Hypothalamus (tissue), 51 donors: ENCODE measurements around the gene RHOU.

Experiments used
- DNase-seq, 51 donors: peaks; one replicate each; lab custom pipeline; 2025; lab: John Stamatoyannopoulos, UW

Gene RHOU

DNA sequence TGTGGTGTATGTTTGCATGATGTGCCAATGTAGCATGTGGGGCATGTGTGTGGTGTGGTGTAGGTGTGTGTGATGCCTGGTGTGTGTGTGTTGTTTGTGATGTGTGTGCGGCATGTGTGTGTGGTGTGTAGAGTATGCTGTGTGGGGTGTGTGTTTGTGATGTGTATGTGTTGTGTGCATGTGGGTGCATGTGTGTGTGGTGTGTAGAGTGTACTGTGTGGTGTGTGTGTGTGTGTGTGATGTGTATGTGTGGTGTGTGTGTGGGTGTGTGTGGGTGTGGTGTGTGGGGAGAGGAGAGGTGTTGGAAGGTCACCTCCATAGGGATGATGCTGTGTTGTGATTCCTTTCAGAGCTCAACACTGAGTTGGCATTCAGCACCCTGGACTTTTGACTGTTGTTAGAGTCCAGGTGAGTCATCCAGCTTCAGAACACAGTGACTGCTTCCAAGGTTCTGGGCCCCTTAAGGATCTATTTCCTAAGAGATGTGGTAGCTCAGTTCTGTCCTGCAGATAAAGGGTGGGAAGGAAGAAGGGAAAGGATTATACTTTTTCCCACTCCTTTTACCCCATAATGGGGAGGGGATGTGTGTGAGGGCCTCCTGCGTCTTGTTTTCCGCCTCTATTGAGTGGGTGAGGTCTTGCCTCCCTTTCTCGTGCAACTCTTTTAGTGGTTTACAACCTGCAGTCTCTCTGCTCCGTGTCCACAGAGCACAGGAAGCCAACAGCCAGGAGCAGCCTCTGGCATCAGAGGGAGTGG is 47.6 kb downstream of the RHOU start:
- DNase-seq, result no peak

DNA sequence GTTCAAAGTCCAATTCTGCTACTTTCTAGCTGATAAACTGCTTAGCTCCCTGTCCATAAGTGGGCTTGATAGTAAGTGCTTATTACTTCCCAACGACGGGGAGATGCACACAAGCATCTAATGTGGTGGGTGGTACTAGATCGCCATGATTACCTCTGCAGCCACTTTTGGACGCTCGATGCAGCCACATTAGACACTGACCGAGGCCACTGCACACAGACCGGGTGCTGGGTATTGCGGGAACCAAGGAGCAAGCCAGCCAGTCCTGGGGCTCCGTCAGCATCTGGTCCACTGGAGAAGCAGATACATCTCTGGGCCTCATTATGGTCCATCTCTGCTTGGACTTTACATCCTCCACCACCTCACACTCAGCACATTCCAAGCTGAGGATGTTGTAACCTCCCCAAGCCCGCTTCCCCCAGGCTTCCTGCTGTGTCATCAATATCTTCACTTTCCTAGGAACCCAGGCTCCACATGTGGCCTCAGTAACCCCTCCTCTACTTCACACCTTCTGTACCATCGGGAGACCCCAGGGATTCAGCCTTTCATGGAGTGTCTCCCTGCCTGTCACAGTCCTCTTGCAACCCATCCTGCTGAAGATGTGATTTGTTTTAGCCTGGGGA is 48.2 kb downstream of the RHOU start:
- DNase-seq, result no peak

DNA sequence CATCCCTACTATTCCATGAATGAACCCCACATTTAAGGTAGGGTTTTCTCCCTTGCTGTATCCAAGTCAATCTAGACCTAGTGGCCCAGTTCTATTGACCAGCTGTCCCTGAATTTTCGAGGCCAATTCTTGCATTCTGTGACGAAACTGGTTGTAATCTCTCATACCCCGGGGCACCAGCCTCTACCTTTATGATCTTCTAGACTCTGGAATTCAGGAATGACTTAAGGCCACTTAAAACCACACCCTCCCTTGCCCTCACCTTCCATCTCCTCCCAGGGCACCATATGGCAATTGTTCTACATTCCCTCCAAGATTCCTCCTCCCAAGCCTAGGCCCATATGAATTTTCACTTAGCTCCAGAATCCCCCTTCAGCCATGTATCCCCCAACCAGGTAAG is 48.9 kb downstream of the RHOU start:
- no peak for DNase-seq

DNA sequence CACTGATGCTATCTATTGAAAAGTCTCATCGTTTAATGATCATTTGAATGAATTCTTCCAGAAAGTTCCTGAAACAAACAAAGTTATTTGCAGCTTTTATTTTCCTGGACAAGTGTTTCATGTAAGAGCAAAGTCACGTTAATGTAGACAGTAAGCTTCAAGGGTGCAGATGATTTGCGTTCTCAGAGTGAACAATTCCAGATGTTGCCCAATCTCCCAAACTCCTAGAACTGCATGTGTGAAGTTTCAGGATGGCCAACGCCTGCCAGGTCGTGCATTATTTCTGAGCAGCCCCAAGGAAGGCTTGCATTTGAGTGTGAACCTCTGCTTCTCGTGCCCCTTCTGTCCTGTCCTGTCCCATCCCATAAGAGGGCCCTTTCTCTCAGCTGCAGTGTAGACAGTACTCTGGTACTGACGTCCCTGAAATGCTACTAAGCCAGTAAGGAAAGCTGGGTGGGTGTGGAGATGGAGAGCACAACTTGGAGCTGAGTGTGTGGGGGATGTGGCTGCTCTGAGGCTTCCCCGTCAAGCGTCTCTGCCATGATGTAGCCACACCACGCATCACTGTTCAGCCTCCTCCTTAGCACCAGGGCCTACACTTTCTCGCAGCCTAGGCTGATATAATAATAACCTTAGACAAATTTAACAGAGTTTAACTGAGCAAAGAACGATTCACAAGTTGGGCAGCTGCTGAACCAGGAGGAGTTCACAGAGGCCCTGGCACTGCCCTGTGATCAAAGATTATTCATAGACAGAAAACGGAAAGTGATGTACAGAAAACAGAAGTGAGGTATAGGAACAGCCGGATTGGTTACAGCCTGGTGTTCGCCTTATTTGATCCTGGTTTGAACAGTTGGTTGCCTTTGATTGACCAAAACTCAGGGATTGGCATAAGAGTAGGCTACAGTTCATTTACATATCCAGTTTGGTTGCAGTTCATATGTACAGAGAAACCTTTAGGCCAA is 50.4 kb downstream of the RHOU start:
- DNase-seq, result peak in 1 of 51 donors; percentile 19

DNA sequence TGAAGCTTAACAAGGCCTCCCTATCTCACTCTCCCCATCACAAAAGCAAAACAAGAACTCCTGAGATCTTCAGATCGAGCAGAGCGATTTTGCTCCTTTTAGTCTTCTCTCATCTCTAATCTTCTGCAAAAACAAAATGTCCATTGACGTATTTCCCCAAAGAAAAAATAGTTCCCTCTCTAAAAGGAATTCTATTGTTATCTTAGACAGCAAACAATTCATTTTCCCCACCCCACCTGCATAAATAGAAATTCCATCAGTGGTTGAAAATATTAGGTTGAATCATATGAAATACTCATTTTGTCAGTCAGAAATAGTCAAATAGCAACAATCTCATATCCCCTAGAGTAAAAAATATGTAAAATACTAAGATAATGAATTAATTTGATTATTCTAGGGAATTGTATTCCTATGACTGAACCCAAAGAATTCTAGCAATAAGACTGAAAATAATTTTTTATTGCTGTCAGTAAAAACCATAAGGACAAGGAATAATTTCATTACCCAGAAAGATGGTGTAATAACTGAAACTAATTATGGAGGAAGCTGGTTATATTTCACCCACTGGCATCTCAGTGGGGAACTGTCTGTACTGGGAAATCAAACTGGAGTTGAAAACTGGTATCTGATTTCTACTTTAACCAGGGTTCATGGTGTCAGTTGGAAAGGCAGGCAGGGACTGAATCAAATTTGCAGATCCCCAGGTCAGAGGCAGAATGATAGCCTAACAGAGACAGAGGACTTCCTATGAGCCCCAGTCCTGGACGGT is 51.3 kb downstream of the RHOU start:
- DNase-seq, result peak in 1 of 51 donors; percentile 7

DNA sequence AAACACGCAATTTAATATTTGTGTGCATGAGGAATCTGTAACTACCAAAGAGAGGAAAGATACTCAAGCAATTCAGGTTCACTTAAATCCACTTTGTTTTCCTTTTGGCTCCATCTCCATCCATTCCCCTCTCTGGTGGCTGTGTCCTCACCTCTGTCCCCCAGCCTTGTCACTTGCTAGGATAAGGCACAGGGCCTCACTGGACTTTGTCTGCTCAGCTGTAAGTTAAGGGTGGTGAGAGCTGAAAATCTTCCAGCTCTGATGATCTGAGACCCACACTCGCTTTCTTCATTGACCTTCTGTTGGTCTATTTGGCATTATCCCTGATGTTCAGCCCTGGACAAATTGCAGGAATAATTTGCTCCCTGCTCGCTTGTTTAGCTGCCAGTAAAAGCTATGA is 56.5 kb downstream of the RHOU start:
- no peak for DNase-seq

DNA sequence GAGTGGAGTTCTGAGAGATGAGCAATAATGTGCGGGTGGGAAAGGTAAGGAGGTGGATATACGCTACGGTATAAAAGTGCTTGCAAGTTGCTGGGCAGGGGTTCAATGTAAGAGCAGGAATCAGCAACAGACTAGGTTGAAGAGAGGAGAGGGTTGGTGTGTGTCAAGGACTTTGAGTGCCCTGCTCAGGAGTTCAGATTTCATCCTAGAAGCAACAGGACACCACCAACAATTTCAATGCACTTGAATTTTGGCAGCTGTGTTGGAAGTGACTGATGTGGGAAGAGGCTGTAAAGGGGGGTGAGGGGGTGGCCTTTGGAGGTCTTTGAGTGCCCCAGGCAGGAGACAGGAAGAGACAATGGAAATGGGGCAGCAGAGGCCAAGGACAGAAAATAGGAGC is 57.3 kb downstream of the RHOU start:
- no peak for DNase-seq

DNA sequence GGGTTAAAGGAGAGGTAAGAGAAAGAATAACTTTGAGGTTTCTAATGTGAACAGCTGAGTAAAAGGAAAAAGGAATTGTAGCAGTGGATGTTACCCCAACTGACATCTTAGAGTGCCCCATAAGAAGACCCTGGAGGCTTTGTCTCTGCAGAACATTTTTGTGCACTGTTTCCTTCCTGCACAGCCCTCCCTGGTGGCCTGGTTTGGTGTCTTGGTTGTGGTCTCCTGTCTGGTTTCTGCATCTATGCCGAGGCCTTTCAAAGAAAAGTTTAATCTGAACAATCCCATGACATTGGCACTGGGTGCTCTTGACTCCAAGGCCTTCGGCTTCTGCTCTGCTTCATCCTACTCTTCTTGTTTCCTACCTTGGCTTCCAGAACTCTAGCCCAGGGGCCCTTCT is 57.8 kb downstream of the RHOU start:
- DNase-seq, result no peak

DNA sequence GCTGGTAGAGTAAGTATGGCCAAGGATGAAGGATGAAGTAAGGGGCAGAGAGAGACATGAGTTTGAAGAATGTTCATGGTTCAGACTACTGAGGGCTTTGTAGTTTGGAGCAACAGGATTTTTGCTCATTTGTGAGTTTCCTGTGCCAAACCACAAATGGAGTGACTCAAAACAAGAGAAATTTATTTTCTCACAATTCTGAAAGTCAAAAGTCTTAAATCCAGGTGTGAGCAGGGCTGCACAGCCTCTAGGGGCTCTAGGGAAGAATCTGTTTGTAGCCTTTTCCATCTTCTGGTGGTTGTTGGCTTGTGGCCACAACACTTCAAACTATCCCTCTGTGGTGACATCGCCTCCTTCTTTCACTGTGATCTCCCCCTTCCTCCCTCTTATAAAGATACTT is 58.9 kb downstream of the RHOU start:
- DNase-seq, result no peak

DNA sequence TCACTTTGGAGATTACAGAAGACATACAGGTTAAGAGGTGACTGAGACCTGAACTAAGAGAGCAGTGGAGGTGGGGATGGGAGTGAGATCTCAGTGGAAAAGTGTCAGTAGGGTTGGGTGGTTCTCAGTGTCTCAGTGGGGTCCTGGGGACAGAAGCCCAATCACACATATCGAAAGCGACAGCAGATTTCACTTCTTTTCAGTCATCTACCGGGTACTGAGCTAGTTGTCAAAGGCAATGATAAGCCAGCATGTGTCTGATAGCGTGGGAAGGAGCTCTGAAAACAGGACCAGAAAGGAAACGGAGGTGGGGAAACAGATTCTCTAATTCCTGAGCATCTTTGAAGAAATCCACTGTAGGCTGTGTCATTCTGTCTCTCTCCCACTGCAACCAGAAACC is 59.5 kb downstream of the RHOU start:
- DNase-seq, result no peak

DNA sequence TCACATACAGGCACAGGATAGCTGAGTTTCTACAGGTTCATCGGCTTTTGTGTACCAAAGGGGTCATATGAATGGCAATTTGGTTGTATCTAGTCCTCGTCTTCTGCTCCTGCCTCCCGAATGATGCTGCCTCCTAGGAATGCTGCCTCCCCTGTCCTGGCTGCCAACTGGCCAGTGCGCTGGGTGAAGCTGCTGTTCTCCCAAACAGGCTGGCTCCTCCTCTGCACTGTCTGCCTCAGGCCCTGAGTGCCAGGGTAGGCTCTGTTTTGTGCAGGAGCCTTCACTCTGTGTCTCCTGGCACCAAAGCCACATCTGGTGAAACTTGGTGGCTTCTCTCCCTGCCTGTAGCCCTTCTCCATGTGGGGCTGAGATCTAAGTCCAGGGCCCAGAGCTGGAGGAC is 60.3 kb downstream of the RHOU start:
- no peak for DNase-seq
